HEK293T (cell line): ENCODE results near the gene MYZAP.

ENCODE experiments used
- FOXA1 ChIP-seq: fragments of 450-650 bp; IDR thresholded peaks from 2 replicates; pipeline ENCODE4 v1.6.1; 2016; ENCODE audit warnings: mild to moderate bottlenecking
- PKNOX1 ChIP-seq: fragments of 450-650 bp; IDR thresholded peaks from 2 replicates; pipeline ENCODE4 v1.6.1; 2016
- SP1 ChIP-seq: fragments of 450-650 bp; IDR thresholded peaks from 2 replicates; pipeline ENCODE4 v1.6.1; 2017
- SUZ12 ChIP-seq: fragments of 450-650 bp; IDR thresholded peaks from 2 replicates; pipeline ENCODE4 v1.6.1; 2016; ENCODE audit warnings: mild to moderate bottlenecking
- TARDBP ChIP-seq: fragments of 450-650 bp; IDR thresholded peaks from 2 replicates; pipeline ENCODE4 v1.6.1; 2016
- ZNF384 ChIP-seq: fragments of 450-650 bp; IDR thresholded peaks from 2 replicates; pipeline ENCODE4 v1.6.1; 2016

GRCh38 chr15:57583720-57584119 is 8.0 kb upstream of the MYZAP start:
- TF ChIP-seq PKNOX1 (no peak), FOXA1 (no peak), SUZ12 (no peak), SP1 (no peak), TARDBP (no peak), ZNF384 (no peak)
